Right lobe of liver (tissue), 4 donors: ENCODE measurements around the gene FKBP1A.

Source experiments
- CTCF ChIP-seq, 4 donors: fragments of 200-600 bp in 3 of 4; fragments of 450-650 bp in 1 of 4; IDR thresholded peaks; one replicate each; pipeline versions ENCODE4 v1.5.1 to v1.8.0; 2016 to 2022; ENCODE audit warnings: antibody characterized with exemption in 4 of 4, mild to moderate bottlenecking in 2 of 4
- POLR2A ChIP-seq: fragments of 450-650 bp; IDR thresholded peaks from one replicate; pipeline ENCODE4 v1.6.1; 2017; ENCODE audit warnings: antibody characterized with exemption, mild to moderate bottlenecking
- donor health status: DM: no; HTN: no; CAD: no.
- donor health status: DM: no; HTN: no; CAD: no.
- donor health status: DM: no; HTN: yes; CAD: no.

- TF ChIP-seq POLR2A: no peak
- no peak for TF ChIP-seq CTCF (IDR thresholded peaks at IDR 0.05)
Observed at GRCh38 chr20:1333462-1334369, 59.1 kb downstream of the FKBP1A start.
